NCI-H1417 treated with DMSO at 0.1 percent for 48 hours (cell line): ENCODE measurements around the gene NENF.
"Not testable (repeated sequence)": the region's sequence is repeated elsewhere in the genome, so short reads cannot be mapped to it uniquely, and the experiment has no call there.

ENCODE experiments used
- DNase-seq: peaks from one replicate; lab custom pipeline; 2025; lab: John Stamatoyannopoulos, UW

The NENF gene

DNA sequence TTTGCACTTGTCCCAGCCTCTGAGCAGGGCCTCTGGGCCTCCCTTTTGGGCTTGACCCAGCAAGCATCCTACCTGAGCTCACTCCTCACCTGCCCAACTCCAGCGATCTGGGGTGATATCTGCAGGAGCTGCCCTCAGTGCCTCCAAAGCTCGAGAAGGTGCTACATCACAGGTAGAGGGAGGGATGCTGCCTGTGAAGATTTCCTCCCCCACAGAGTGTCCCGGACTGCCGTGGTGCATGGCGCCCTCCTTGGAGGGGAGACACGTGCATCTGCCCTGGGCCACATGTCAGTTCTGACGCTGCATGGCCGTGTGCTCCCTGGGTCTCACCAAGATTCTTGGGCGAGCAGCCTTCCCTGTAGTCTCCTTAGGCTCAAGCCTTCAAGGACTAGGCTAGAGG is 27.7 kb downstream of the NENF start:
- DNase-seq, result no peak

DNA sequence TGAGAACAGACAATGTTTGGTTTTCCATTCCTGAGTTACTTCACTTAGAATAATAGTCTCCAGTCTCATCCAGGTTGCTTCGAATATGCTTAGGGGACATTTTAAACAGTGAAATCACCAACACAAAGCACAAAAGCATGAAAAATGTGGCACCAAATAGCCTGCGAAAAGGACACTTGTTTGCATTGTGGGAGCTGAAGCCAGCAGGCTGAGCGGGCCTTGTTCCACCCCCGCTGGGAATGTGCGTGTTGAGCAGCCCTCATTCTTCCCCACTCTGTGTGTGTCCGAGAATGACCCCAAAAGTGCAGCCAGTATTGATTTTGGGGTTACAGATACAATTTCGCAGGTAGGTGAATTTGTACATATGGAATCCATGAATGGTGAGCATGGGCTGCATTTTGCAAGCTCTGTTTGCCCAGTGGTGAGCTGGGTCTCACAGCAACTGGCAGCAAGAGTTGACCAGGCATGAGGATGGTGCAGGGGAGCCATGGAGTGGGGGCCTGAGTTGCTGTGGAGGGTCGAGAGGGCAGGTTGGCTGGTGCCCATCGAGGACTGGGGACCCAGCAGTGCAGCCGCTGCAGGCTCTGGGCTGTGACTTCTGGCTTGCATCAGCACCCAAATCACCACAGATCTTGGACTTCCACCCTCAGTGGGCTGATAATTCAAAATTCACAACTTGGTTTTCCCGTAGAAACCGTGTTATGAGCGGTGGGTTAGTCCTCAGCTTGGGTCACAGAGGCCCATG is 29.4 kb downstream of the NENF start:
- DNase-seq, result no peak

DNA sequence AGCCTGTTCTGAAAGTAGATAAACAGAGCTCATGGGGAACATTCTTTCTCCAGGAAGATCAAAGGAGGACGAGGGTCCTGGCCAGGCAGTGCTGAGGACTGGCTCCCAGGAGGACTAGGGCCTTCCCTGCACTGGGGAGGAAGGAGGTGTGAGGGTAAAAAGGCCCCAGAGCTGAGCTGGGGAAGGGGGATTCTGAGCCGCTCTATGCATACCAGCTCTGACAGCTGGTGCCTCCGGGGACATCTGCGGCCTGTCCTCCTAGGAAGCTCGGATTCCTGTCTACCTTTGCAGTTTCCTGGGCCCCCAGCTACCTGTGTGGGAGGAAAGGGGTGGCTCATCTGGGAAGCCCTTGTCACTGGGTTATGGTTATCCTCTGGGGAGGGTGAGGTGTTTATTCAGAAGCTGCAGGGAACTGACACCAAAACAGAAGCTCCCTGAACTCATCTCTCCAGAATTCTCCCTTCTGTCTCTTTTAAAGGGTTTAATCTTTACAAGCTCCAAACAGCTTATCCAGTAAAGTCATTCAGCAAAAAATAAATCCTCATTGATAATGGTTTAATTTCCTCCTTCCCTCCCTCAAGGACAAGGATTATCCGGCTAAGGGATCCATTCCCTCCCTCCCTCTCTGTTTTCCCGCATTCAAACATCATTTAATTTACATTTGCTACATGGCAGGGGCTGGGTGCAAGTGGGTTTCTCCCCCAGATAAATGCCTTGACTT is 31.0 kb downstream of the NENF start:
- no peak for DNase-seq

GRCh38 chr1:212465311-212465710 is 32.6 kb downstream of the NENF start:
- DNase-seq, result no peak

GRCh38 chr1:212466437-212466836 is 33.7 kb downstream of the NENF start:
- no peak for DNase-seq

DNA sequence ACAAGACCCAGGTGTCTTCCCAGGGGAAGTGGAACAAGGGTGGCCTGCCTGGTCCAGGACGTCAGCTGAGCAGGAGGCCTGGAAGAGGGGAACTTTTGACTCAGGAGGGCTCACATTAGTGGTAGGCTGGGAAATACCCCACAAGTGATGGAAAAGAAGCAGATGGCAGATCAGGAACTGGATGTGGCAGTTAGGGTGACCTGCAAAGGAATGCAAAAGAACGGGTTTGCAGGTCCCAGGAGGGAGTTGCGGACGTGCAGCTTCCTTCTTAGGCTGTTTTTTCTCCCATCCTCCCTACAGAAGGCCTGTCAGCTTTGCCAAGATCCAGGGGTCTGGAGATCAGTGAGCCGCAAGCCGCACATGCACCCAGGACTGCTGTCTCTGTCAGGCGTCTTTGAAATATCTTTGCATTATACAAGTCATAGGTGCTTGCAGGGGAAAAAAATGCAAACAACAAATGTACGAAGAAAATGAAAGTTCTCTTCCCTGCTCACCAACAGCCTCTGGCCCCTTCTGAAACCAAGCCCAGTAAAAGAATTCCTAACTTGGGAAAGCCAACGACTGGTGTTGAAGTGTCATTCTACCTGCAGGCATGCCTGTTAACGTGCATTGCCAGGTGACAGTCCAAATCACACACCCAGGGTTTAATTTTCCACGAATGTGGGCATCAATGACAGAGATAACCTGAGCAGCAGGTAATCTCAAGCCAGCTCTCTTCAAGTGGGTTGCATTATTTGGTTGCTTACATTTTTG is 34.4 kb downstream of the NENF start:
- no peak for DNase-seq

- no peak for DNase-seq
These were observed 35.2 kb downstream of the NENF start for GRCh38 chr1:212467843-212468482.

DNA sequence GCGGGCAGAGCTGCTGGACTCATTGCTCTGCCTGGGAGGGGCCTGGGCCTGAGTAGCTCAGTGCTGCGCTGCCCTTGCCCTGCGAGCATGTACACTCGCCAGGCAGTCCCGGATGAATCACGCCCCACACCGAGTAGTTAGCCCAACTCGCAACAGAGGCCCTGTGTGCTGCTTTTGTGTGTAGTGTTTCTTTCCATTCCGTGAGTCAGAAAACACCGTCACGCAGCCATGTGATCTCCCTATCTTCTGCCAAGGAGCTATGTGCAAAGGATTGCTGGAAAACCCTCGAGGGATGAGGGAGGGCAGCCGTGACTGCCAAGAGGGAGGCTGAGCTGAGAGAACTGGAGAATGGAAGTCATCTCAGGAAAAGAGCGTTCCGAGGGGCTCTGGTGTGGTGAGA is 37.3 kb downstream of the NENF start:
- DNase-seq, result no peak

DNA sequence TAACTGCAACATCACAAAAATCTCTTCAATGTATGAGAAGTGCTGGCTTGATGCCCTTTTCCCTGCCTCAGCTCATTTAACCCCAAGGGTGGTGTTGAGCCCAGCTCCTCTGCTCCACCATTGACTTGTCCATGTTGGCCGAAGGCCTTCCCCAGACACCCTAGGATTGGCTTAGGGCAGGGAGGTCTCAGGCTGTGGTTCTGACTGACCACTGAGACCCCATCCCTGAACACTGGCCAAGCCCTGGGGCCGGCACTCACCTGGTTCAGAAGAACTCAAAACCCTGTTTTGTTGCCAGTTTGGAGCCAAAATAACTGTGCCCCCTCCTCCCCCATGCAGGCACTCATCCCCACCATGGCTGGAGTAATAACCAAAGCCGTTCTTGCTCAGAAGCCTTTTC is 38.6 kb downstream of the NENF start:
- DNase-seq, result no peak

GRCh38 chr1:212471891-212472675 is 39.4 kb downstream of the NENF start:
- no peak for DNase-seq

DNA sequence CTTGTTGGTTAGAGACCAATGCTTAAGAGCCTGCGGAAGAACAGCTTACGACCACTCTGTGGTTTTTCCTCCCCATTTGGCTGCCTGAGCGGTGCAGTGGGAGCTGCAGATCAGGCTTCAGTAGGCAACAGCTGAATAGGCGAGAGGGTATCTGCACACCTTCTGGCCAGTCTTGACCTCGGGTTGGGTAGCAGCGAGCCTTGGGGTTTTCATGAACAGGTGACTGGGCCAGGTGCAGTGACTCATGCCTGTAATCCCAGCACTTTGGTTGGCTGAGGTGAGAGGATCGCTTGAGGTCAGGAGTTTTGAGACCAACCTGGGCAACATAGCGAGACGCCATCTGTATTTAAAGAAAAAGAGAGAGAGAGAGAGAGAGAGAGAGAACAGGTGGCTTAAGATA is 41.0 kb downstream of the NENF start:
- no peak for DNase-seq

GRCh38 chr1:212475151-212475550 is 42.4 kb downstream of the NENF start:
- no peak for DNase-seq

DNA sequence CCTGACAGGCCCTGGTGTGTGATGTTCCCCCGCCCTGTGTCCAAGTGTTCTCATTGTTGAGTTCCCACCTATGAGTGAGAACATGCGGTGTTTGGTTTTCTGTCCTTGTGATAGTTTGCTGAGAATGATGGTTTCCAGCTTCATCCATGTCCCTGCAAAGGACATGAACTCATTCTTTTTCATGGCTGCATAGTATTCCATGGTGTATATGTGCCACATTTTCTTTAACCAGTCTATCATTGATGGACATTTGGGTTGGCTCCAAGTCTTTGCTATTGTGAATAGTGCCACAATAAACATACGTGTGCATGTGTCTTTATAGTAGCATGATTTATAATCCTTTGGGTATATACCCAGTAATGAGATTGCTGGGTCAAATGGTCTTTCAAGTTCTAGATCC is 43.1 kb downstream of the NENF start:
- DNase-seq, result not testable (repeated sequence)

- peak; percentile 65 for DNase-seq
These were observed 44.4 kb downstream of the NENF start for GRCh38 chr1:212477014-212477679.

DNA sequence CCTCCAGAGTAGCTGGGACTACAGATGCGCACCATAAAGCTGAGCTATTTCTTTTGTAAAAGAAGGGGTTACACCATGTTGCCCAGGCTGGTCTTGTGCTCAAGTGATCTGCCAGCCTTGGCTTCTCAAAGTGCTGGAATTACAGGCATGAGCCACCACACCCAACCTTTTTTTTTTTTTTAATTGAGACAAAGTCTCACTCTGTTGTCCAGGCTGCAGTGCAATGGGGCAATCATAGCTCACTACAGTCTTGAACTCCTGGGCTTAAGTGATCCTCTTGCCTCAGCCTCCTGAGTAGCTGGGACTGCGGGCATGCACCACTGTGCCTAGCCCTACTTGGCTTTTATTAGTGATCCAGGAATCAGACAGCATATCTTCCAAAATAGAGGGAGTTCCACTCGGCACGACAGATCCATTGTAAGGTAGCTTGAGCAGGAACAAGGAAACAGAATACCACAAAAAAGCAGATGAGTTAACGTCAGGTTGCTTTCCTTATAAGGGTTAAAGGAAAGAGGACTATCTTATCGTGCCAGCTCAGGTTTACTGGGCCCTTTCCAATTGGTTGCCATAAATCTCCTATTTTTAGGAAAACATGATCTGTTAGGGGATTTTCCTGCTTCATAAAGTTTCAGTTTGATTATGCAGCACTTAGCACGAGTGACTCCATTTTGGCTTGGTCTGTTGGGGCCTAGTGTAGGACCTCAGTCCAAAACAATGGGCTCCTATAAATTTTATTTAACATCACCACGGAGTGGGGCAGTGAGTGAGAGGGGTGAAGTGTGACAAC is 45.2 kb downstream of the NENF start:
- DNase-seq, result no peak

- no peak for DNase-seq
These were observed 45.8 kb downstream of the NENF start for GRCh38 chr1:212478467-212479025.

DNA sequence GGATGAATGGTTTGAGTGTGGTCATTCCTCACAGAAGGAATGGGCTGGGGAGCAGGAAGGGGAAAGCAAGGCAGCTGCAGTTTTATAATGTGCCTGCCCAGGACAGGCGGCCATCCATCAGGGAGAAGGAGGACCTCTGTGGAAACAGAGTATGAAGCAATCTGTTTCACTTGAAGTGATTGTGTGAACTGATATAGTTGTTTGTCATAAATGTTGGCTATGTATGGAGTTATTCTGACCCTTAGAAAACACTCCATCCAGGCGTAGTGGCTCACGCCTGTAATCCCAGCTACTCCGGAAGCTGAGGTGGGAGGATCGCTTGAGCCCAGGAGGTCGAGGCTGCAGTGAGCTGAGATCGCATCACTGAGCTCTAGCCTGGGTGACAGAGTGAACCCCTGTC is 46.5 kb downstream of the NENF start:
- no peak for DNase-seq

- DNase-seq, result not testable (repeated sequence)
These were observed 48.2 kb downstream of the NENF start for GRCh38 chr1:212480711-212481437.

GRCh38 chr1:212481438-212481767 is 48.7 kb downstream of the NENF start:
- no peak for DNase-seq
